ENCODE measurements around the gene LAGE3. TPM values are rescaled to one million over a fixed set of nuclear protein-coding genes. Genes with fewer than 3 reads are reported as not detected.

Gene LAGE3
- total and polyA plus RNA-seq, 2 donors, result 17.3 to 39.9 TPM

- H3K27ac ChIP-seq (ENCODE audit: low read depth in 1 of 2, low read length in 1 of 2), result peak overlapping the region; percentile 32 to 94
- H3K9me3 ChIP-seq (ENCODE audit: control insufficient read depth in 2 of 2, insufficient read depth in 1 of 2, low read length in 1 of 2), result peaks cover 0 to 18% of the 10 kb centered on the region in 2 donors
- DNase-seq (ENCODE audit: low read depth in 6 of 9, low spot score in 9 of 9), result peak in 1 of 9 donors; percentile 30
- peak overlapping the region; percentile 57 to 67 for H3K4me3 ChIP-seq (ENCODE audit: low read length in 2 of 2)
- WGBS, result under 1% methylated on average over 19 of the region's 19 CpGs
- peaks cover 4 to 12% of the 10 kb centered on the region in 2 donors for H3K36me3 ChIP-seq (ENCODE audit: control insufficient read depth in 2 of 2, insufficient read depth in 2 of 2, low read length in 1 of 2)
- no peaks in the 10 kb centered on the region for H3K27me3 ChIP-seq (ENCODE audit: control insufficient read depth in 2 of 2, insufficient read depth in 1 of 2, low read length in 1 of 2)
- H3K4me1 ChIP-seq (ENCODE audit: control insufficient read depth in 2 of 2, insufficient read depth in 2 of 2, low read length in 2 of 2), result peaks cover 8 to 27% of the 10 kb centered on the region in 2 donors
Measured at GRCh38 chrX:154490021-154490413, 10.9 kb upstream of the LAGE3 start.

GRCh38 chrX:154489182-154489581, 10.1 kb upstream of the LAGE3 start:
- no peak for DNase-seq (ENCODE audit: low read depth in 6 of 9, low spot score in 9 of 9)
- peaks cover 0 to 18% of the 10 kb centered on the region in 2 donors for H3K9me3 ChIP-seq (ENCODE audit: control insufficient read depth in 2 of 2, insufficient read depth in 1 of 2, low read length in 1 of 2)
- H3K36me3 ChIP-seq (ENCODE audit: control insufficient read depth in 2 of 2, insufficient read depth in 2 of 2, low read length in 1 of 2), result peaks cover 11 to 21% of the 10 kb centered on the region in 2 donors
- H3K27me3 ChIP-seq (ENCODE audit: control insufficient read depth in 2 of 2, insufficient read depth in 1 of 2, low read length in 1 of 2), result no peaks in the 10 kb centered on the region
- H3K4me3 ChIP-seq (ENCODE audit: low read length in 2 of 2), result peak overlapping the region in 1 of 2 donors; percentile 67
- H3K4me1 ChIP-seq (ENCODE audit: control insufficient read depth in 2 of 2, insufficient read depth in 2 of 2, low read length in 2 of 2), result peaks cover 8 to 28% of the 10 kb centered on the region in 2 donors
- peak overlapping the region in 1 of 2 donors; percentile 18 for H3K27ac ChIP-seq (ENCODE audit: low read depth in 1 of 2, low read length in 1 of 2)
- WGBS, result 99% methylated on average over 4 of the region's 4 CpGs

- H3K9me3 ChIP-seq (ENCODE audit: control insufficient read depth in 2 of 2, insufficient read depth in 1 of 2, low read length in 1 of 2), result peaks cover 0 to 18% of the 10 kb centered on the region in 2 donors
- WGBS, result 97% methylated on average over 20 of the region's 20 CpGs
- H3K27me3 ChIP-seq (ENCODE audit: control insufficient read depth in 2 of 2, insufficient read depth in 1 of 2, low read length in 1 of 2), result no peaks in the 10 kb centered on the region
- no peak for DNase-seq (ENCODE audit: low read depth in 6 of 9, low spot score in 9 of 9)
- H3K36me3 ChIP-seq (ENCODE audit: control insufficient read depth in 2 of 2, insufficient read depth in 2 of 2, low read length in 1 of 2), result peaks cover 18 to 22% of the 10 kb centered on the region in 2 donors
- H3K4me3 ChIP-seq (ENCODE audit: low read length in 2 of 2), result no peak overlapping the region
- peaks cover 8 to 28% of the 10 kb centered on the region in 2 donors for H3K4me1 ChIP-seq (ENCODE audit: control insufficient read depth in 2 of 2, insufficient read depth in 2 of 2, low read length in 2 of 2)
- no peak overlapping the region for H3K27ac ChIP-seq (ENCODE audit: low read depth in 1 of 2, low read length in 1 of 2)
Measured at GRCh38 chrX:154488336-154489075, 9.4 kb upstream of the LAGE3 start.

GRCh38 chrX:154487518-154488290, 8.6 kb upstream of the LAGE3 start:
- Histone ChIP-seq H3K4me1 (ENCODE audit: control insufficient read depth in 2 of 2, insufficient read depth in 2 of 2, low read length in 2 of 2) (peaks cover 8 to 28% of the 10 kb centered on the region in 2 donors), H3K27me3 (ENCODE audit: control insufficient read depth in 2 of 2, insufficient read depth in 1 of 2, low read length in 1 of 2) (no peaks in the 10 kb centered on the region), H3K36me3 (ENCODE audit: control insufficient read depth in 2 of 2, insufficient read depth in 2 of 2, low read length in 1 of 2) (peaks cover 18 to 22% of the 10 kb centered on the region in 2 donors), H3K9me3 (ENCODE audit: control insufficient read depth in 2 of 2, insufficient read depth in 1 of 2, low read length in 1 of 2) (peaks cover 0 to 18% of the 10 kb centered on the region in 2 donors), H3K27ac (ENCODE audit: low read depth in 1 of 2, low read length in 1 of 2) (no peak overlapping the region), H3K4me3 (ENCODE audit: low read length in 2 of 2) (no peak overlapping the region)
- DNase-seq (ENCODE audit: low read depth in 6 of 9, low spot score in 9 of 9), result no peak
- over 99% methylated on average over 28 of the region's 28 CpGs for WGBS

GRCh38 chrX:154486396-154487207, 7.5 kb upstream of the LAGE3 start, which contains the start of gene UBL4A:
TSS of gene UBL4A (minus strand) at chrX:154486615. CDS start at chrX:154486584, 31 bp downstream.
- H3K4me3 ChIP-seq (ENCODE audit: low read length in 2 of 2), result peak within 1 kb of the TSS; percentile 56 to 70
- H3K4me1 ChIP-seq (ENCODE audit: control insufficient read depth in 2 of 2, insufficient read depth in 2 of 2, low read length in 2 of 2), result peaks cover 8 to 32% of the 10 kb centered on the region in 2 donors
- H3K27ac ChIP-seq (ENCODE audit: low read depth in 1 of 2, low read length in 1 of 2), result peak within 1 kb of the TSS; percentile 37 to 74
- no peaks in the 10 kb centered on the region for H3K27me3 ChIP-seq (ENCODE audit: control insufficient read depth in 2 of 2, insufficient read depth in 1 of 2, low read length in 1 of 2)
- H3K9me3 ChIP-seq (ENCODE audit: control insufficient read depth in 2 of 2, insufficient read depth in 1 of 2, low read length in 1 of 2), result peaks cover 0 to 18% of the 10 kb centered on the region in 2 donors
- peaks cover 18 to 22% of the 10 kb centered on the region in 2 donors for H3K36me3 ChIP-seq (ENCODE audit: control insufficient read depth in 2 of 2, insufficient read depth in 2 of 2, low read length in 1 of 2)
- DNase-seq (ENCODE audit: low read depth in 6 of 9, low spot score in 9 of 9), result peak in 4 of 9 donors; percentile 21 to 56 (median 36)
- 1% methylated on average over 65 of the region's 95 CpGs for WGBS

GRCh38 chrX:154486052-154486395, 6.9 kb upstream of the LAGE3 start:
- H3K9me3 ChIP-seq (ENCODE audit: control insufficient read depth in 2 of 2, insufficient read depth in 1 of 2, low read length in 1 of 2), result peaks cover 0 to 18% of the 10 kb centered on the region in 2 donors
- under 1% methylated on average over 32 of the region's 35 CpGs for WGBS
- DNase-seq (ENCODE audit: low read depth in 6 of 9, low spot score in 9 of 9), result peak in 2 of 9 donors; percentile 19 to 34
- peak overlapping the region in 1 of 2 donors; percentile 74 for H3K27ac ChIP-seq (ENCODE audit: low read depth in 1 of 2, low read length in 1 of 2)
- H3K4me3 ChIP-seq (ENCODE audit: low read length in 2 of 2), result peak overlapping the region; percentile 56 to 70
- H3K4me1 ChIP-seq (ENCODE audit: control insufficient read depth in 2 of 2, insufficient read depth in 2 of 2, low read length in 2 of 2), result peaks cover 8 to 29% of the 10 kb centered on the region in 2 donors
- H3K36me3 ChIP-seq (ENCODE audit: control insufficient read depth in 2 of 2, insufficient read depth in 2 of 2, low read length in 1 of 2), result peaks cover 18 to 22% of the 10 kb centered on the region in 2 donors
- no peaks in the 10 kb centered on the region for H3K27me3 ChIP-seq (ENCODE audit: control insufficient read depth in 2 of 2, insufficient read depth in 1 of 2, low read length in 1 of 2)

GRCh38 chrX:154485150-154486051, 6.3 kb upstream of the LAGE3 start:
- H3K27me3 ChIP-seq (ENCODE audit: control insufficient read depth in 2 of 2, insufficient read depth in 1 of 2, low read length in 1 of 2), result no peaks in the 10 kb centered on the region
- H3K4me1 ChIP-seq (ENCODE audit: control insufficient read depth in 2 of 2, insufficient read depth in 2 of 2, low read length in 2 of 2), result peaks cover 8 to 26% of the 10 kb centered on the region in 2 donors
- peaks cover 18 to 22% of the 10 kb centered on the region in 2 donors for H3K36me3 ChIP-seq (ENCODE audit: control insufficient read depth in 2 of 2, insufficient read depth in 2 of 2, low read length in 1 of 2)
- peaks cover 0 to 18% of the 10 kb centered on the region in 2 donors for H3K9me3 ChIP-seq (ENCODE audit: control insufficient read depth in 2 of 2, insufficient read depth in 1 of 2, low read length in 1 of 2)
- DNase-seq (ENCODE audit: low read depth in 6 of 9, low spot score in 9 of 9), result no peak
- peak overlapping the region; percentile 34 to 70 for H3K4me3 ChIP-seq (ENCODE audit: low read length in 2 of 2)
- 64% methylated on average over 35 of the region's 35 CpGs for WGBS
- H3K27ac ChIP-seq (ENCODE audit: low read depth in 1 of 2, low read length in 1 of 2), result no peak overlapping the region
